Mononuclear cell (primary cell): Measurements from ENCODE around the gene IGSF6. TPM values are rescaled to one million over a fixed set of nuclear protein-coding genes. Genes with fewer than 3 reads are reported as not detected.
A peak's percentile ranks its signal among the peaks of the same experiment; 100 is the strongest.
"Not testable (repeated sequence)": the region's sequence is repeated elsewhere in the genome, so short reads cannot be mapped to it uniquely, and the experiment has no call there.

Experiments used
- H3K27me3 ChIP-seq: 2 replicates; pipeline ENCODE4 v1.6.0; 2011; ENCODE audit warnings: low read length, control low read depth; ENCODE audit not compliant: insufficient read depth
- H3K4me1 ChIP-seq: 2 replicates; pipeline ENCODE4 v1.5.1; 2011; ENCODE audit warnings: mild to moderate bottlenecking, low read length, control low read depth; ENCODE audit not compliant: insufficient read depth
- H3K4me3 ChIP-seq: 2 replicates; pipeline ENCODE4 v1.5.1; 2011; ENCODE audit warnings: mild to moderate bottlenecking, low read length, moderate library complexity
- H3K9me3 ChIP-seq: 2 replicates; pipeline ENCODE4 v1.5.1; 2011; ENCODE audit warnings: low read depth, mild to moderate bottlenecking, control low read depth, low read length
- total RNA-seq: library from RNA; depleted of rRNA; stranded (reverse); fragments of >200 nt; gene quantifications from one replicate; pipeline ENCODE4 v1.2.3, GENCODE V29; 2012

Gene IGSF6
- total RNA-seq, 1 donor: 13.9 TPM

- no peaks in the 10 kb centered on the region for H3K27me3 ChIP-seq
- H3K9me3 ChIP-seq: no peaks in the 10 kb centered on the region
- peaks cover 98% of the 10 kb centered on the region for H3K4me1 ChIP-seq
- H3K4me3 ChIP-seq: no peak overlapping the region
These were observed 43.6 kb downstream of the IGSF6 start for GRCh38 chr16:21608639-21609328.

- H3K9me3 ChIP-seq, H3K27me3 ChIP-seq, H3K4me3 ChIP-seq: not testable (repeated sequence)
- peaks cover 97% of the 10 kb centered on the region for H3K4me1 ChIP-seq
These were observed 46.6 kb downstream of the IGSF6 start for GRCh38 chr16:21605848-21606247.

- no peaks in the 10 kb centered on the region for H3K9me3 ChIP-seq
- no peaks in the 10 kb centered on the region for H3K27me3 ChIP-seq
- peak overlapping the region; percentile 10 for H3K4me3 ChIP-seq
- H3K4me1 ChIP-seq: peaks cover 79% of the 10 kb centered on the region
These were observed 48.5 kb downstream of the IGSF6 start for GRCh38 chr16:21603928-21604327.

- no peak overlapping the region for H3K4me3 ChIP-seq
These were observed 49.6 kb downstream of the IGSF6 start for GRCh38 chr16:21602785-21603184.

GRCh38 chr16:21600031-21600773, 52.2 kb downstream of the IGSF6 start:
- peak overlapping the region; percentile 88 for H3K4me3 ChIP-seq
- H3K4me1 ChIP-seq: peaks cover 62% of the 10 kb centered on the region
- H3K27me3 ChIP-seq: no peaks in the 10 kb centered on the region
- no peaks in the 10 kb centered on the region for H3K9me3 ChIP-seq

More at GRCh38 chr16:21602785-21603184, 49.6 kb downstream of the IGSF6 start:
- Histone ChIP-seq H3K4me1 (peaks cover 79% of the 10 kb centered on the region), H3K27me3 (no peaks in the 10 kb centered on the region), H3K9me3 (no peaks in the 10 kb centered on the region)

GRCh38 chr16:21599122-21600030, 53.0 kb downstream of the IGSF6 start, which contains the start of gene METTL9:
Gene METTL9 (plus strand): TSS chr16:21599577. CDS start chr16:21599734, 157 bp downstream.
- no peaks in the 10 kb centered on the region for H3K9me3 ChIP-seq

GRCh38 chr16:21598701-21599121, 53.7 kb downstream of the IGSF6 start:
- Histone ChIP-seq H3K4me3 (peak overlapping the region; percentile 88), H3K4me1 (peaks cover 56% of the 10 kb centered on the region), H3K27me3 (no peaks in the 10 kb centered on the region), H3K9me3 (no peaks in the 10 kb centered on the region)

More at GRCh38 chr16:21599122-21600030, 53.0 kb downstream of the IGSF6 start, which contains the start of gene METTL9:
- H3K4me3 ChIP-seq: peak within 1 kb of the TSS; percentile 88
- H3K27me3 ChIP-seq: no peaks in the 10 kb centered on the region
- peaks cover 56% of the 10 kb centered on the region for H3K4me1 ChIP-seq

GRCh38 chr16:21598206-21598605, 54.2 kb downstream of the IGSF6 start:
- Histone ChIP-seq H3K27me3 (no peaks in the 10 kb centered on the region), H3K4me1 (peaks cover 56% of the 10 kb centered on the region), H3K4me3 (peak overlapping the region; percentile 88), H3K9me3 (no peaks in the 10 kb centered on the region)

GRCh38 chr16:21597561-21598030, 54.8 kb downstream of the IGSF6 start:
- Histone ChIP-seq H3K4me3 (no peak overlapping the region), H3K4me1 (peaks cover 54% of the 10 kb centered on the region), H3K27me3 (no peaks in the 10 kb centered on the region), H3K9me3 (no peaks in the 10 kb centered on the region)

- no peaks in the 10 kb centered on the region for H3K9me3 ChIP-seq
These were observed 58.7 kb downstream of the IGSF6 start for GRCh38 chr16:21593530-21594289.

GRCh38 chr16:21592191-21592590, 60.2 kb downstream of the IGSF6 start:
- Histone ChIP-seq H3K27me3 (no peaks in the 10 kb centered on the region), H3K4me1 (peaks cover 69% of the 10 kb centered on the region), H3K9me3 (no peaks in the 10 kb centered on the region), H3K4me3 (no peak overlapping the region)

More at GRCh38 chr16:21593530-21594289, 58.7 kb downstream of the IGSF6 start:
- Histone ChIP-seq H3K4me3 (no peak overlapping the region), H3K4me1 (peaks cover 72% of the 10 kb centered on the region), H3K27me3 (no peaks in the 10 kb centered on the region)

- Histone ChIP-seq H3K4me1 (peaks cover 67% of the 10 kb centered on the region), H3K27me3 (no peaks in the 10 kb centered on the region), H3K9me3 (no peaks in the 10 kb centered on the region), H3K4me3 (no peak overlapping the region)
These were observed 61.6 kb downstream of the IGSF6 start for GRCh38 chr16:21590796-21591195.

GRCh38 chr16:21590287-21590686, 62.1 kb downstream of the IGSF6 start:
- no peaks in the 10 kb centered on the region for H3K27me3 ChIP-seq
- H3K4me1 ChIP-seq: peaks cover 67% of the 10 kb centered on the region
- H3K9me3 ChIP-seq: no peaks in the 10 kb centered on the region
- no peak overlapping the region for H3K4me3 ChIP-seq

GRCh38 chr16:21589551-21589950, 62.9 kb downstream of the IGSF6 start:
- Histone ChIP-seq H3K9me3 (no peaks in the 10 kb centered on the region), H3K4me1 (peaks cover 64% of the 10 kb centered on the region), H3K4me3 (no peak overlapping the region), H3K27me3 (no peaks in the 10 kb centered on the region)
